ENCODE data around the gene MSH3. TPM values are rescaled to one million over a fixed set of nuclear protein-coding genes. Genes with fewer than 3 reads are reported as not detected.

The MSH3 gene
- total and polyA plus RNA-seq, 12 donors, result 2.6 to 15.1 (median 11.6) TPM

DNA sequence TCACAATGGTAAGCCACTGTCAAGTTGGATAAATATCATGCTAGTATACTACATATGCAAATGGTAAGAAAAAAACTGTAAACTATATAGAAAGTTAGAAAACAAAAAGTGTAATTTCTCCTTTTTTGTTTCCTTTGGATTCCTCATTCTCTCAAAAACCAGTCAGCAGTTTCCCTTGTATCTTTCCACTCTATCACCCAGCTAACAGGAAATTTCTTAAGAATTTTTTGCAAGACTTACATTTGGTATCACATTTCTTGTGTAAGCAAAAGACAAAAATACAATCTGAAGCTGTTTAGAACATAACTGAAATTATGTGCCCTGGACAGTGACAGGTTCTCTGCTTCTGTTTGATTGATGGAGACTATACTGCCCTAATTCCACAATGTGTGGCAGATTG lies 25.2 kb upstream of the MSH3 start:
- ATAC-seq, result no peak
- Histone ChIP-seq H3K4me3 (no peak overlapping the region), H3K9me3 (no peaks in the 10 kb centered on the region), H3K4me1 (peaks cover 0 to 6% (median 0%) of the 10 kb centered on the region in 9 donors), H3K27ac (peak overlapping the region in 1 of 10 donors; percentile 47), H3K27me3 (no peaks in the 10 kb centered on the region), H3K36me3 (peaks cover 0 to 46% (median 0%) of the 10 kb centered on the region in 9 donors)
- intact Hi-C loops (cut with DNase I), result no loop called here
- no peak for DNase-seq
- TF ChIP-seq, protein P1, sequence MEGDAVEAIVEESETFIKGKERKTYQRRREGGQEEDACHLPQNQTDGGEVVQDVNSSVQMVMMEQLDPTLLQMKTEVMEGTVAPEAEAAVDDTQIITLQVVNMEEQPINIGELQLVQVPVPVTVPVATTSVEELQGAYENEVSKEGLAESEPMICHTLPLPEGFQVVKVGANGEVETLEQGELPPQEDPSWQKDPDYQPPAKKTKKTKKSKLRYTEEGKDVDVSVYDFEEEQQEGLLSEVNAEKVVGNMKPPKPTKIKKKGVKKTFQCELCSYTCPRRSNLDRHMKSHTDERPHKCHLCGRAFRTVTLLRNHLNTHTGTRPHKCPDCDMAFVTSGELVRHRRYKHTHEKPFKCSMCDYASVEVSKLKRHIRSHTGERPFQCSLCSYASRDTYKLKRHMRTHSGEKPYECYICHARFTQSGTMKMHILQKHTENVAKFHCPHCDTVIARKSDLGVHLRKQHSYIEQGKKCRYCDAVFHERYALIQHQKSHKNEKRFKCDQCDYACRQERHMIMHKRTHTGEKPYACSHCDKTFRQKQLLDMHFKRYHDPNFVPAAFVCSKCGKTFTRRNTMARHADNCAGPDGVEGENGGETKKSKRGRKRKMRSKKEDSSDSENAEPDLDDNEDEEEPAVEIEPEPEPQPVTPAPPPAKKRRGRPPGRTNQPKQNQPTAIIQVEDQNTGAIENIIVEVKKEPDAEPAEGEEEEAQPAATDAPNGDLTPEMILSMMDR (IDR thresholded peaks at IDR 0.05), result no peak

DNA sequence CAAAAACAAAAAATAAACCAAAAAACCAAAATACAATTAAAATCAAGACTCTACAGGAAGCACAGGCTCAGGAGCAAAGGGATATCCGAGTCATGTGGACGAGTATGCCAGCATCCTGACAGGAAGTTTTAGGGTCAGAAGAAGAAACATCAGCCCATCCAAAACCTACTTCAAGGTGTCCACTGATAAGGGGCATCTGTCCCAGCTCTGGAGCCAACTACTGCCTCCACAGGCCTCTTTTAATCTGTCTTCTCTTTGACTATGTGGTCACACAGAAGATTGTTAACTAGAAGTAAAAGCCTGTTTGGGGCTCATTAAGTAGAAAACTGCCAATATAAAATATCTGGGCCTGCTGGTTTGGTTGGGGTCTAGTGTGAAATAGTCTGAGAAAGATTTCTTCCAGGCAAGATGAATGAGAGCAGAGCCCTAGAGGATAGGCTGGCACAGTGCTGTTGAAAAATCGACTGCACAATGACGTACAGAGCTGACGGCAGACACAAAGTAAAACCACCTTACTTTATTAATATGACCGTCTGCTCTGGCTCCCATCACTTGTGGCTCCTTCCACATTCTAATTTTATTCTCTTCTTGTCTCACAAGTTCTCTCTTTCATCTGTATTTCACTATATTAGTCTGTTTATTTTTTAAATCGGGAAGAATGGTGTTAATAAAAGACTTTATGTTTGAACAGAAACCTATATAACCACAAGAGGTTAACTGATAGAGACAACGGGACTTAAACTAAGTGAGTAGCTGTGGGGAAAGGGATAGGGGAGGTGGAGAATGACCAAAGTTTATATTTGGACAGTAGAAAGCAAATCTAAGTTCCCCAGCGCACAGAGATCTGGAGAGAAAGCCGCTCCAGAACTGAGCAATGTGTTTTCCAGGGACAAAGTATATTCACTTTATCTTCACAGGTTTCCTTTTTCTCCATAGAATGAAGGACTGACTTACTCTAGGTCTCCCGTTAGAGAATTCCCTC lies 22.9 kb upstream of the MSH3 start:
- intact Hi-C loops (cut with DNase I), result no loop called here
- Histone ChIP-seq H3K4me3 (no peak overlapping the region), H3K27ac (no peak overlapping the region), H3K27me3 (no peaks in the 10 kb centered on the region), H3K36me3 (peaks cover 0 to 51% (median 0%) of the 10 kb centered on the region in 9 donors), H3K9me3 (no peaks in the 10 kb centered on the region), H3K4me1 (peaks cover 0 to 6% (median 0%) of the 10 kb centered on the region in 9 donors)
- TF ChIP-seq, protein P1 (IDR thresholded peaks at IDR 0.05), result no peak
- 91 to 93% methylated on average over 11 of the region's 11 CpGs for WGBS, 2 donors
- ATAC-seq, result no peak
- no peak for DNase-seq

GRCh38 chr5:80632700-80633099 lies 21.8 kb upstream of the MSH3 start:
- intact Hi-C loops (cut with DNase I), result no loop called here
- TF ChIP-seq, protein P1 (IDR thresholded peaks at IDR 0.05), result no peak
- H3K36me3 ChIP-seq, result peaks cover 0 to 62% (median 0%) of the 10 kb centered on the region in 9 donors
- H3K27ac ChIP-seq, result no peak overlapping the region
- WGBS, 2 donors, result 80 to 82% methylated on average over 2 of the region's 2 CpGs
- no peak overlapping the region for H3K4me3 ChIP-seq
- H3K9me3 ChIP-seq, result no peaks in the 10 kb centered on the region
- no peaks in the 10 kb centered on the region for H3K27me3 ChIP-seq
- DNase-seq (no peak), ATAC-seq (no peak)
- peaks cover 0 to 6% (median 0%) of the 10 kb centered on the region in 9 donors for H3K4me1 ChIP-seq

- no peaks in the 10 kb centered on the region for H3K9me3 ChIP-seq
- H3K4me1 ChIP-seq, result peaks cover 0 to 6% (median 0%) of the 10 kb centered on the region in 9 donors
- H3K36me3 ChIP-seq, result peaks cover 0 to 71% (median 0%) of the 10 kb centered on the region in 9 donors
- no peak overlapping the region for H3K27ac ChIP-seq
- no peak overlapping the region for H3K4me3 ChIP-seq
- DNase-seq (no peak), ATAC-seq (no peak)
- no peaks in the 10 kb centered on the region for H3K27me3 ChIP-seq
- TF ChIP-seq, protein P1 (IDR thresholded peaks at IDR 0.05), result no peak
- intact Hi-C loops (cut with DNase I), result no loop called here
These were observed 20.3 kb upstream of the MSH3 start for GRCh38 chr5:80634193-80634592.

Data from heart right ventricle (tissue), 16 donors.